Brain pericyte (primary cell): ENCODE results near the gene BAIAP3.
"Not testable (repeated sequence)": the region's sequence is repeated elsewhere in the genome, so short reads cannot be mapped to it uniquely, and the experiment has no call there.

Source experiments
- DNase-seq: peaks from one replicate; pipeline ENCODE4 v3.0.0-alpha.2; 2012; ENCODE audit warnings: low read depth, low spot score

Gene BAIAP3

DNA sequence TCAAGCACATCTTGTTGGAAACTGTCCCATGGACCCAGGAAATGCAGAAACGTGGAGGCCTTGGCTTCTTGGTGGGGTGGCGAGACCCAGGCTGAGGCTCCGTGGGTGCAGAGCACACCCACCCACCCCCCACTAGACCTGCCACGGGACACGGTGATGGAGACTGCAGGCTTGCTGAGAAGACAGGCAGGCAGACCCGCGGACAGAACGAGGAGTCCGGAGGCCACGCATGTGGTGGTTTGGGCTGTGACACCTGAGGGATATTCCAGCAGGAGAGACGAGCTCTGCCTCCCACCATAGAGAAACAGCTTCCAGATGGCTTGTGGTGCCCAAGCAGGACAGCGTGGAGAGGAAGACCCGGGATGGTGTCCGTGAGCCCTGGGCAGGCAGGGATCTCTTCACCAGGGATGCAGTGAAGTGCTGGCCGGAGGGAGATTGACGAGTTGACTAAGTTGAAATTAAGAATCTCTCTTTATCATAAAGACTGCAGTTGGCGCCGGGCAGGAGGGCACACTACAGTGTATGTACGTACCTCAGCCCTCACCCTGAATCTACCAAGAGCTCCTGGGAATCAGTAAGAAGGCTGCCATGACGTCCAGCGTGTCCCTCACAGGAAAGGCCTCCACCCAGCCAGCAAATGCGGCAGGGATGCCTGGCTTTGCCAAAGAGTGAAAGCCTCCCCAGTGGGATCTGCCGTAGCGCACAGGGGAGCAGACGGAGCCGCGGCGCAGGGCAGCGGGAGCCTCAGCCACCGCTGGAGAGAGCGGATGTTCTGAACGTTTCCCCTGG, 15.8 kb upstream of the BAIAP3 start:
- DNase-seq, result no peak

DNA sequence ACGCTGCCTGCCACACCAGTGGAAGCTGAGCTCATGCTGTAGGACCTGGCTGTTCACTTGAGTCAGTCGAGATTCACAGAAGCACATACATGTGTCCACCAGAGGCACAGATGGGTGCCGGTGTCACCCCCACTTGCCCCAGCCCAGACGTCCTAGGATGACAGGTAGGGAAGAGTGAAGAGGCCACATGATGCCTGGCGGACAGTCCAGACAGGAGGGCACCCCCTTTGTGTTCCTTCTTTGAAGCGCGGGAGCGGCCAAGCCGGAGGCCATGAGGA, 15.2 kb upstream of the BAIAP3 start:
- no peak for DNase-seq

DNA sequence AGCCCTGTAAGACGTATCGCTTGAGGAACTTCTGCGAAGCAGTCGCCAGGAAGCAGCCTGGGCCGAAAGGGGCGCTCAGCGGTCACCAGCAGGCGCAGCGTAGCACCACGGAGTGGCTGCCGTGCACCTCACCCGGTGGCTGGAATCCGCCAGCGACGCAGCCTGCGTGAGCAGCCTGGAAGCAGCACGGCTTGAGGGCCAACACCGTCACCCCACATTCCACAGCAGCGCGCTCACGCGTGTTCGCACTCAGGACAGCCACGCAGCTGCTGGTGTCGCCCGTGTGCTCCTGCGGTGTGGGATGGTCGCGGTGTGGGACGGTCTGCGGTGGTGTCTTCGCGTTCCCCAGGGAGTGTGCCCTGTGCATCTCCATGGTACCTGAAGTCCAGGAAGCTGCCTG, 14.4 kb upstream of the BAIAP3 start:
- no peak for DNase-seq

DNA sequence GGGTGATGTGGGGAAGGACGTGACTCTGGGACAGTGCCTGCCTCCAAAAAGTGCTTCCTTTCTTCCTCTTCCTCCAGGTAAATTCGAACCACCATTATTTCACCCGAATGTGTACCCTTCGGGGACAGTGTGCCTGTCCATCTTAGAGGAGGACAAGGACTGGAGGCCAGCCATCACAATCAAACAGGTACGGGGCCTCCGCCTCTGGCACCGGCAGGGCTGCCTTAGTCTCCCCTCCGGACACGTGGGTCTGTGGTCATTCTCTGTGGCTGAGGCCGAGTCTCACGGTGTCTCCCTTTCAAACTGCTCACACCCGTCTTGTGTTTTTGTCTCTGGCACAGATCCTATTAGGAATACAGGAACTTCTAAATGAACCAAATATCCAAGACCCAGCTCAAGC, 13.3 kb upstream of the BAIAP3 start:
- DNase-seq, result no peak

DNA sequence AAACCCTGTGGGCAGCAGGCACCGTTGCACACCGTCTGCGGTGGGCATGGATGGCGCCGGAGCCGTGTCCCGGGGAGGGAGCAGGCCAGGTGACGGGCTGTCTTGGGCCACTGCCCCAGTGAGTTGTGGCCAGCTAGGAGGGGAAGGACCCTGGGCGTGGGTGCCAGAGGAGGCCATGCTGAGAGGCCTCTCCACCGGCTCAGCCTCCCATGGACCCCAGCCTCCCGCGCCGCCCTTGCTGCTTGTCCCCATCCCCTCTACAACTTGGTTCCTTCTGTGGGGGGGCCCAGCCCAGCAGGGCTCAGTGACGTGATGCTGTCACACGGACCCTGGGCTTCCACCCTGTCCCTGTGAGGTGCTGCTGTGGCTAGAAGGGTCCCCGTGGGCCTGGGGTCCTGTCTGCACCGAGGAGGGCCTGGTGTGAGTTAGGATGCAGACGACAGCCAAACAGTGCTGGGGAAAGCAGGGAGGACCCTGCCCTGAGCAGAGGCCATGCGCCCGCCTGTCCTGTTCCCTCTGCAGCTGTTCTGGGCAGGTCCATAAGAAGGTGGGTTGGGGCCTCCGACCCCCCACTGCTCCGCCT, 12.7 kb upstream of the BAIAP3 start:
- no peak for DNase-seq

DNA sequence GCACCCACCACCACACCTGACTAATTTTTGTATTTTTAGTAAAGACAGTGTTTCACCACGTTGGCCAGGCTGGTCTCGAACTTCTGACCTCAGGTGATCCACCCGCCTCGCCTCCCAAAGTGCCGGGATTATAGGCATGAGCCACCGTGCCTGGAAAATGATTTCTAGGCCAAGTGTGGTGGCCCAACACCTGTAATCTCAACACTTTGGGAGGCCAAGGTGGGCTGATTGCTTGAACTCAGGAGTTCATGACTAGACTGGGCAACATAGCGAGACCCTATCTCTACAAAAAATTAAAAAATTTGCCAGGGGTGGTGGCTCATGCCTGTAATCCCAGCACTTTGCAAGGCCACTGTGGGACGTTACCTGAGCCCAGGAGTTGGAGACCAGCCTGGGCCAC, 11.0 kb upstream of the BAIAP3 start:
- DNase-seq, result no peak

DNA sequence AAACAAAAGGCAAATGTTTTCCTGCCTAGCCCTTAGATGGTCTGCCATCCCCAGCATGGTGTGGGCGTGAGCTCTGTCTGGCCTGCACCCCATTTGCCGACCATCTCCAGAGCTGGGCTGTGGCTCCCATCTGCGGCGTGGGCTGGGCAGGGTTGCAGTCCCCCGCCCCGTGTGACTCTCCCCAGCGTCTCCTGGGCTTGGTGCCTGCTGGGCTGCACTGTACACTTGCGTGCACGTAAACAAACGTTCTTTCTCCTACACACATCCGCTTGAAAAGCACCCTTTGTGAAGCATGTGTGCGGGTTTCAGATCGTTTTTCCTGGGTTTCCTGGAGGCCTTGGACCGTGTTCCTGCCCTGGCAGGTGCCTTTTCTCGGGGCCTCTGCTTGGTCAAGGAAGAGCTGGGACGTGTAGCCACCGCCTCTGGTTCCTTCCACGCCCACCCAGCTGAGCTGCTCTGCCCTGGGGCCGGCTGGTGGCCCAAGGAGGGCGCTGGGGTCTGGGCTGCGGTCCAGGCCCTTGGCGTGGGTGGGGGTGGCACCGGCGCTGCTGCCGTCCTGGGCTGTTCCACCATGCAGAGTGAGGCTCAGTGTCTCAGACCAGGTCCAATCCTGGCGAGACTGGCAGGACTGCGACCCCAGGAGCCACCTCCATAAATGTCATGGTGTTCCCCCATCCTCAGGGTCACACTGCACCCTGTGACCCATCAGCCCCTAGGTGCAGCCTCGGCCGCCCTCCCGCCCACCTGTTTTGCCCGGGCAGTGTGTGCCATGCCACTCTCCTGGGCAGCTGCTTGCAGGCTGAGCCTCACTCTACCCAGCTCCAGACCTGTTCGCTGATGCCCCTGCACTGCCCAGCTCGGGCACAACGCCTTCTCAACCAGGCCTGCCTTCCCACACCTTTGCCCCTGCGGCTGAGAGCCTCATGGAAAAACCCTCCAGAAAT, 9.9 kb upstream of the BAIAP3 start:
- DNase-seq, result no peak

DNA sequence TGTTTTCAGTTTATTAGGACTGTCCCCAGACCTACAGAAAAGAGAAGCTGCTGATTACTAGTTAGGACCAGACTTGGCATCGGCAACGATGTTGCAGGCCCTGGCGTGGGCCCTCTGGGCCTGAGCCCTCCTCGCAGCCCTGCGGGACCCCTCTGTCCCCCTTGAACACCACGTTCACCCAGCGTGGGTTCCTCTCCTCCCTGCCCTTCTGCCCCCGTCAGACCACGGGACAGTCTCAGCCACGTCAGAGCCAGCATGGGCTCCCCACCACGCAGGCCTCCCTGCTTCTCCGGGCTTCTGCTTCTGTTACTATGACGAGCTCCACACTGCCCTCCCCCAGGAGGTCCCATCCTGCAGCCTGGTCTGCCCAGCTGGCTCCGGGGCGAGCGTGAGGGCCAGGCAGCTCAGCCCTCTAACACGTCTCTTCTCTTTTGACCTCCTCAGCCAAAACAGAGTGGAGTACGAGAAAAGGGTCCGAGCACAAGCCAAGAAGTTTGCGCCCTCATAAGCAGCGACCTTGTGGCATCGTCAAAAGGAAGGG, 9.1 kb upstream of the BAIAP3 start:
- no peak for DNase-seq

DNA sequence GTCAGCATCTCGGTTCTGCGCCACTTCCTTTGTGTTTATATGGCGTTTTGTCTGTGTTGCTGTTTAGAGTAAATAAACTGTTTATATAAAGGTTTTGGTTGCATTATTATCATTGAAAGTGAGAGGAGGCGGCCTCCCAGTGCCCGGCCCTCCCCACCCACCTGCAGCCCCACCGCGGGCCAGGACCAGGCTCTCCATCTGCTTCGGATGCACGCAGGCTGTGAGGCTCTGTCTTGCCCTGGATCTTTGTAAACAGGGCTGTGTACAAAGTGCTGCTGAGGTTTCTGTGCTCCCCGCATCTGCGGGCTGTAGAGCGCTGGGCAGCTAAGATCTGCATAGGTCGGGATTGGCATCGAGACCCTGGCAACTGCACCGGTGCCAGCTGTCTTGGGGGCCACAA, 8.2 kb upstream of the BAIAP3 start:
- no peak for DNase-seq

DNA sequence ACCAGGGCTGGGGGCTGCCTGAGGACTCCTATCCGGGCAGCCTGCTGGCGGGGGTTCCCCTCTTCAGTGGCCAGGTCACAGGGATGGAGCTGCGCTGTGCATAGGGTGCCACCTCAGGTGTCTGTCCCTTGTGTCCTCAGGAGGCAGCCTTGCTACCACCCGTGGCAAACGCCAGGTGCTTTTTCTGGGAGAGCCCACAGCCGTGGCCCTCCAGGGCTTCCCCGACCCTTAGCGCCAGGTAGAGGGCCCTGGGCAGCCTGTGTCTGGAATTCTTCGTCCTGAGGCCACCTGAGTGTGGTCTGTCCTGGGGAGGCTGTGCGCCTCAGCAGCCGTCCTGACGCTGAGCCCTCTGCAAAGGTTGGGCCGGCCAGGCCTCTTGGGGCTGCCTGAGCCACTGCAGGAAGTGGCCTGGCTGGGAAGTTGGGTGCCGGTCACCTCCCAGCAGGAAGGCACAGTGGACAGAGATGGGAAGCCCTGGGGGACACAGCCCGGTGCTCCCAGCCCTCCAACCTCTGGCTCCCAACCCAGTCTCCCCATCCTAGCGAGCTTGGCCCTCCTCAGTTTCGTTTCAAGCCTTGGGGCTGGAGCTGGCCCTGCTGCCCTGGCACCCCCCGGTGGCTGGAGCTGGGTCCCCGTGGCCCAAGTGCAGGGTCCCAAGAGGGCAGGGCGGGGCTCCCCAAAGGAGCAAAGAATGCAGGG, 7.6 kb upstream of the BAIAP3 start:
- DNase-seq, result no peak

DNA sequence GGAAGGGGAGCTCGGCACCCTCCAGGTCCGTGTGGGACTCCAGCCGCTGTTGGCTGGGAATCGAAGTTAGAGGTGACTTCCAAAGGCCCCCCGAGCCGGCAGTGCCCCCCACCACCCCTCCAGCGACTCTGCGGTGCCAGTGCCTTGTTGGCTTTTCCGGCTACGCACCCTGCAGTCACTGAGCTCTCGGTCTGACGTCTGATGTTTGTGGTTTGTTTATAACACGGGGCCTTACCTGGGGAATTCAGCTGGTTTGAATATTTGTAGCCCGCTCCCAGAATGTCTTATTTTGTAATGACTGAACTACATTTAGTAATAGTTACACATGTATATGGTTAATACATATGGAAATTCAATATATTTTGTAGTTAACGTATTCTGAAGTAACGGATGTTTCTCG, 7.1 kb upstream of the BAIAP3 start:
- no peak for DNase-seq

DNA sequence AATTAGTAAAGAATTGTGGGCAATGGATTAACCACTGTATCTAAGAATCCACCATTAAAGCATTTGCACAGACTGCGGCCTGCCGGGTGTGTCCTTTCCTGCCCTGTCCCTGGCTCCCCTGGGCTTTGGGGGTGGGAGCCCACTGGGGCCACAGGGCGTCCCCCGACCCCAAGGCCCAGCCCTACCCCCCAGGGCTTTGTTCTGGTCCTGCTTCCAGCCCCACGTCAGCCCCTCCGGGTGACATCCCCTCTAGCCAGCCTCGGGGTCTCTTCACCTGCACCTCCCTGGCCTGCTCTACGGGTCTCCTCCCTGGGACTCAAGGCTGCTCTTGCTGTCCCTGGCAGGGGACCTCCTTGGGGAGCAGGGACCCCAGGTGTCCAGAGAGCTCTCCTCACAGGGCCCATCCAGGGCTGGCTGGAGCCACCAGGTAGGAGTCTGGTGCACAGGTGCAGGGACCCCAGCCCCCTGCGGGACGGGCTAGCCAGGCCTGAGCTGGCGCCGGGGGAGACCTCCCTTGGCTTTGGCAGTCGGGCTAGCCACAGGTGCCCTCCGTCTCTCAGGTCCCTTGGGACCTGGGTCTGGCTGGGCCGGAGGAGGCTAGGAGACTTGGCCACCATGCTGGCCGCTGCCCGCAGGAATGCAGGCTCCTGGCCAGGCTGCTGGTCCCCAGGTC, 6.4 kb upstream of the BAIAP3 start:
- no peak for DNase-seq

DNA sequence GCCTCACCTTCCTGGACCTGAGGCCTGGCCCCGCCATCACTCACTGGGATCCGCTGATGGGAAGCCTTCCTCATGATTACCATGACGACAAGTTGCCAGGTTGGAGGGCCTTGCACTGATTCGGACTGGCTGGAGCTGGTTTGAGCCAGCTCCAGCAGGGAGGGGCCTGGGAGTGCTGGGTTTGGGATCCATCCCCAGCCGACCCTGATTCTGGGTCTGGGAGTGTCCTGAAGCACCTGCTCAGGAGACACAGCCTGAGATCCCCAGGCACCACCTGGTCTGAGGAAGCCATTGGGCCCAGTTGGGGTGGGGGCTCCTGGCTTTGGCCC, 5.9 kb upstream of the BAIAP3 start:
- no peak for DNase-seq

DNA sequence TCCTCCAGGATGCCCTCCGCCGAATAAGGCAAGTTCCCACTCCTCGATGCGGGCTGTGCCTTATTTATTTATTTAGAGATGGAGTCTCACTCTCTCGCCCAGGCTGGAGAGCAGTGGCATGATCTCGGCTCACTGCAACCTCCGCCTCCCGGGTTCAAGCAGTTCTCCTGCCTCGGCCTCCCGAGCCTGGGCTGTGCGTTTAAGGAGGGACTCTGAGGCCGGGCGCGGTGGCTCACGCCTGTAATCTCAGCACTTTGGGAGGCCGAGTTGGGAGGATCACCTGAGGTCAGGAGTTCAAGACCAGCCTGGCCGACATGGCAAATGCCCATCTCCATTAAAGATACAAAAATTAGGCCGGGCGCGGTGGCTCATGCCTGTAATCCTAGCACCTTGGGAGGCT, 5.3 kb upstream of the BAIAP3 start:
- DNase-seq, result not testable (repeated sequence)

DNA sequence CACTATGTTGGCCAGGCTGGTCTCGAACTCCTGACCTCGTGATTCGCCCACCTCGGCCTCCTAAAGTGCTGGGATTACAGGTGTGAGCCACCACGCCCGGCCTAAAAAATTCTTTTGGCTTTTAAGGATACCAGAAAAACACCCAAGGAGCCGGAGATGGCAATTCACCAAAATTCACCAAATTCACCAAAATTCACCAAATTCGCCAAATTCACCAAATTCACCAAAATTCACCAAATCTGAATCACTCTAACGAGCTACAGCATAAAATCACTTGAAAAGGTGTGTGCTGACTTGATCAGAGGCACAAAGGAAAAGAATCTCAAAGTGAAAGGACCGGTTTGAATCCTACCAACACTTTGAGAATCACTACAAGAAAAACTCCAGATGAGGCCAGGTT, 4.5 kb upstream of the BAIAP3 start:
- not testable (repeated sequence) for DNase-seq

DNA sequence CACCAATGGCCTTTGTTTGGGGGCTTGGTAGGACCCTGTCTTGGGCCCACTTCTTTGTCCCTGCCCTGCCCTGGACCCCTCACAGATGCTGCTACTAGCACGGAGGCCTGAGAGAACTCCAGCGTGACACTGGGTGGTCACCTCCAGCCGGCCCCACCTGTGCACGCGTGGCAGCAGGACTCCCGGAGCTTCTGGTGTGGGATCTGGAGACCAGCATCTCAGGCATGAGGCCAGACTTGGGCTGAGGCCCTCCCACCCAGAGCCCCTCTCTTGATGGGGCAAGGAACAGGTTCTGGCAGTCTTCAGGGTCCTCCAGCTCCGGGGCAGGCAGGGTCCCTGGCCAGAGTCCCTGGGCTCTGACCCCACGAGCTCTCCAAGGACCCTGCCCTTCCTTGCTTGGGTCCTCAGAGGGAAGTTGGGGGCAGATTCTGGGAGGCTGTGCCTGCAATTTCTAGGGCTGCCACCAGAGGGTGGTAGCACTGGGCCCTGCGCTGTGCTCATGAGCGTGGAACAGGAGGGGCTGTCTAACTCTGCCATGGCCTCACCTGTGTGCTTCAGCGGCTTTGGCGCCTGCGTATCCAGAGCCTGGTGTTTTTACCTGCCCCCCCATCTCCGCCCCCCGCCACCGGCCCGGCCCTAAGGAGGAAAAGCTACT, 3.1 kb upstream of the BAIAP3 start:
- no peak for DNase-seq

DNA sequence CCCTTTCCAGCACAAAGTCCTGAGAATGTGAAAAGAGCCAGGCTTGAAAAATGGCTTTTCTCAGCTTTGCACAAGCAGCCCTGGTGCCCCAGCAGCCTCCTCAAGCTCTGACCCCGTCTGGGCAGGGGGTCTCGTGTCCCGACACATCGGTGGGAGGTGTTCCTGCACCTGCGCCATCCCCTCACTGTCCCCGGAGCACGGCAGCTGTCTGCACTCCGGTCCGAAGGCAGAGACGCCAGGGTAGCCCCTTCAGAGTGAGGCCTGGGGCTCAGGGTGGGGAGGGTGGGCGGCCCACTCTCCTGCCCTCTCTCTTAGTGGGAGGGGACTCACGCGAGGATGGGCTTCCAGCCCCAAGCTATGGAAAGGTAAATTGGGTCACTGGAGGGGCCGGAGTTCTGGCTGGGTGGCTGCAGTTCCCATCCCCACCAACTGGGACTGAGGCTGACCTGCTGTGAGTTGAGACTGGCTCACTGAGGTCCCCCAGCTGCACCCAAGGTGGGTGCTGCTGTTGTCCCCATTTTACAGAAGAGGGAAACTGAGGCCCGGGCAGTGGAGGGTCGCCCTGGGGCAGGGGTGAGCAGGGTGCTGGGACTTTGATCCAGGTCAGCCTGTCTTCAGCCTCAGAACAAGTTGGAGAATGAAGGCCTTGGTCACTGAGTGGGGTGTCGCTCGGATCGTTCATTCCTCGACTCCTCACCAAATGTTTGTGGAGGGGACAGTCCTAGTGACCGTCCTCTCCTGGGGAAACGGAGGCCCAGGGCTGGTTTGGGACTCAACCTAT, 2.3 kb upstream of the BAIAP3 start:
- DNase-seq, result no peak

DNA sequence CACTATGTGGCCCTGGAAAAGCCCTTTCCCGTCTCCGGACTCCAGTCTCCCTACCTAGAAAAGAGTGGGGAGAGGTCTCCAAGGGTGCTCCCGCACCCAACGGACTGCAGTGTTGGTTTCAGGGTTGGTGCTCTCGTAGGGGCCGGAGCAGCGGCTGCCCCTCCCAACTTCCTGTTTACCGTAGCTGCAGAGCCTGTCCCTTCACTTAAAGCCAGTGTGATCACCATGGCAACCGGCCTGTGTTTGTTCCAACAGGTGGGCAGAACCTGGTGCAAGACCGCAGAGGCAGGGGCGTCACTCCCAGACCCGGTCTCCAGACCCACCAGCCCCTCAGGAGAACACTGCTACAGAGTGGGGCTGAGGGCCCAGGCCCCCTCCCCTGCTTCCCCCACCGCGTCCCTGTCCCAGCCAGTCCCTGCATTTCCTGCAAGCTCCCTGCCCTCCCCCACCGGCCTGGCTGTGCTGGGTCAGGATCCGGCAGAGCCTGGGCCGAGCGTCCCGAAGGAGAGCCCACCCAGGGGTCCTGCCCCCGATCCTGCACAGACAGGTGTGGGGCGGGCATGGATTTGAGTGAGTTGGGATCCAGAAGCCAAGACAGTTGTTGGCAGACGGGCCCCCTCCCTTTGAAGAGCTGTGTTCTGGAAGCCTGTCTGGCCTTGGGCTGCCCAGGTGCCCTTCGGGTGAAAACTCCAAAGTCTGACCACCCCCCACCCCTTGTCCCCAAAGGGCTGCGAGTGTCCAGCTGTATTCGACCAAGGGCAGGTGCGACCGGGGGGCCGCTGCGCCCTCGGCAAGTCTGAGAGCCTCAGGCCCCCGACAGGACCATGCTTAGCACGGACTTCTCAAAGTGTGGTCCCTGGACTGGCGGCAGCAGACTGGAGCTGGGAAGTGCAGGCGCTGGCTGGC, 1.5 kb upstream of the BAIAP3 start:
- DNase-seq, result no peak

DNA sequence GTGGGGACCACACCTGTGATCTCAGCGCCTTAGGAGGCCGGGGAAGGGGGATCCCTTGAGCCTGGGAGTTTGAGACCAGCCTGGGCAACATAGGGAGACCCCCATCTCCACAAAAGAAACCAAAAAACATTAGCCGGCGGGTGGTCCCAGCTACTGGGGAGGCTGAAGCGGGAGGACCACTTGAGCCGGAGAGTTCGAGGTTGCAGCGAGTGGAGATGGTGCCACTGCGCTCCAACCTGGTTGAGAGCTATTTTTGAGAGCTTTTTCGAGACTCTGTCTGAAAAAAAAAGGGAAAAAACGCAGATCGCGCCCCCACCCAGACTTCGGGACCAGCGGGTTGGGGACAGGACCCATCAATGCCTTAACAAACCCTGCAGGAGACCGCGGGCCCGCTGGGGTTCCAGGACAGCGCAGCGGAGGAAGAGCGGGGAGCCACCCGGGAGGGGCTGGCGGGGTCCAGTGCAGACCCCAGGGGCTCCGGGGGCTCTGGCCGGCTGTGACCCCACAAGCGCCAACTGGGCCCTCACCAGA, 762 bp upstream of the BAIAP3 start:
- no peak for DNase-seq
